Activated T-helper 1 cell treated with anti-CD3 and anti-CD28 coated beads, Interleukin-2, amount 50 U/mL, for 16 hours (primary cell): Measurements from ENCODE around the gene UCP3.

Experiments
- DNase-seq, 2 donors: peaks; one replicate each; pipeline ENCODE4 v3.0.0-alpha.2; 2020; ENCODE audit warnings: low read depth in 1 of 2, low spot score in 1 of 2

Gene UCP3

GRCh38 chr11:74008373-74009229 is at the start of gene UCP3:
Gene UCP3 (minus strand): TSS chr11:74009085. CDS start chr11:74007042, 2,043 bp downstream.
- no peak for DNase-seq

- DNase-seq = no peak
Observed at GRCh38 chr11:74057249-74058151, 48.6 kb upstream of the UCP3 start.

- no peak for DNase-seq
Observed at GRCh38 chr11:74055938-74056337, 47.1 kb upstream of the UCP3 start.

- no peak for DNase-seq
Observed at GRCh38 chr11:74050465-74050864, 41.6 kb upstream of the UCP3 start.

GRCh38 chr11:74048993-74049392 is 40.1 kb upstream of the UCP3 start:
- DNase-seq = no peak

GRCh38 chr11:74044538-74044937 is 35.7 kb upstream of the UCP3 start:
- no peak for DNase-seq

GRCh38 chr11:74043450-74043849 is 34.6 kb upstream of the UCP3 start:
- DNase-seq = no peak

- DNase-seq = no peak
Observed at GRCh38 chr11:74037309-74037708, 28.4 kb upstream of the UCP3 start.

- DNase-seq = no peak
Observed at GRCh38 chr11:74035264-74035663, 26.4 kb upstream of the UCP3 start.

- DNase-seq = no peak
Observed at GRCh38 chr11:74033046-74033445, 24.2 kb upstream of the UCP3 start.

GRCh38 chr11:74030723-74031676 is 22.1 kb upstream of the UCP3 start:
- no peak for DNase-seq

- no peak for DNase-seq
Observed at GRCh38 chr11:74025467-74026166, 16.7 kb upstream of the UCP3 start.

- no peak for DNase-seq
Observed at GRCh38 chr11:74024261-74025029, 15.6 kb upstream of the UCP3 start.

- no peak for DNase-seq
Observed at GRCh38 chr11:74023276-74023675, 14.4 kb upstream of the UCP3 start.

GRCh38 chr11:74022546-74022945 is 13.7 kb upstream of the UCP3 start:
- DNase-seq = no peak

- no peak for DNase-seq
Observed at GRCh38 chr11:74021998-74022397, 13.1 kb upstream of the UCP3 start.

- DNase-seq = no peak
Observed at GRCh38 chr11:74020539-74020938, 11.7 kb upstream of the UCP3 start.

GRCh38 chr11:74019860-74020259 is 11.0 kb upstream of the UCP3 start:
- DNase-seq = peak in 1 of 2 donors; percentile 39

GRCh38 chr11:74019104-74019738 is 10.3 kb upstream of the UCP3 start:
- no peak for DNase-seq
